HEK293T (cell line): ENCODE results near the gene COLEC12.

Experiments
- CTCF ChIA-PET: fragments of 350-600 bp; formaldehyde crosslinking; extraction: SDS; loops from one replicate; lab custom pipeline; 2021; ENCODE audit warnings: antibody characterized with exemption, inconsistent platforms; lab: Yijun Ruan, JAX
- POLR2A ChIA-PET: fragments of 350-600 bp; formaldehyde crosslinking; extraction: SDS; loops from one replicate; lab custom pipeline; 2020; ENCODE audit warnings: antibody characterized with exemption, inconsistent platforms; lab: Yijun Ruan, JAX
- DNase-seq: peaks from one replicate; pipeline ENCODE4 v3.0.0; 2012; ENCODE audit warnings: mixed read lengths; ENCODE audit errors: extremely low spot score
- ARNT ChIP-seq: fragments of 450-650 bp; IDR thresholded peaks from 2 replicates; pipeline ENCODE4 v1.6.1; 2017; ENCODE audit warnings: mild to moderate bottlenecking
- BHLHE40 ChIP-seq: fragments of 450-650 bp; IDR thresholded peaks from 2 replicates; pipeline ENCODE4 v1.6.1; 2016; ENCODE audit warnings: mild to moderate bottlenecking, moderate library complexity, borderline replicate concordance
- CTBP1 ChIP-seq: fragments of 450-650 bp; IDR thresholded peaks from 2 replicates; pipeline ENCODE4 v1.6.1; 2016; ENCODE audit warnings: borderline replicate concordance
- ELF4 ChIP-seq: fragments of 450-650 bp; IDR thresholded peaks from 2 replicates; pipeline ENCODE4 v1.6.1; 2017; ENCODE audit warnings: antibody characterized with exemption
- FOXA1 ChIP-seq: fragments of 450-650 bp; IDR thresholded peaks from 2 replicates; pipeline ENCODE4 v1.6.1; 2016; ENCODE audit warnings: mild to moderate bottlenecking
- FOXK2 ChIP-seq: fragments of 450-650 bp; IDR thresholded peaks from 2 replicates; pipeline ENCODE4 v1.6.1; 2016; ENCODE audit warnings: mild to moderate bottlenecking
- FOXM1 ChIP-seq: fragments of 450-650 bp; IDR thresholded peaks from 2 replicates; pipeline ENCODE4 v1.6.1; 2017; ENCODE audit warnings: mild to moderate bottlenecking, borderline replicate concordance
- HDGF ChIP-seq: fragments of 450-650 bp; IDR thresholded peaks from 2 replicates; pipeline ENCODE4 v1.6.1; 2017; ENCODE audit warnings: antibody characterized with exemption, borderline replicate concordance
- L3MBTL2 ChIP-seq: fragments of 450-650 bp; conservative IDR thresholded peaks from 2 replicates; pipeline ENCODE4 v1.6.1; 2016; ENCODE audit warnings: mild to moderate bottlenecking
- LEF1 ChIP-seq: fragments of 450-650 bp; IDR thresholded peaks from 2 replicates; pipeline ENCODE4 v1.6.1; 2017; ENCODE audit warnings: mild to moderate bottlenecking, borderline replicate concordance
- NFRKB ChIP-seq: fragments of 450-650 bp; IDR thresholded peaks from 2 replicates; pipeline ENCODE4 v1.6.1; 2016; ENCODE audit warnings: mild to moderate bottlenecking, moderate library complexity
- SP1 ChIP-seq: fragments of 450-650 bp; IDR thresholded peaks from 2 replicates; pipeline ENCODE4 v1.6.1; 2017
- SUZ12 ChIP-seq: fragments of 450-650 bp; IDR thresholded peaks from 2 replicates; pipeline ENCODE4 v1.6.1; 2016; ENCODE audit warnings: mild to moderate bottlenecking
- TARDBP ChIP-seq: fragments of 450-650 bp; IDR thresholded peaks from 2 replicates; pipeline ENCODE4 v1.6.1; 2016
- ZNF384 ChIP-seq: fragments of 450-650 bp; IDR thresholded peaks from 2 replicates; pipeline ENCODE4 v1.6.1; 2016
- TF ChIP-seq, protein P1 (sequence below): fragments of 450-650 bp; IDR thresholded peaks from 2 replicates; pipeline ENCODE4 v1.6.1; 2016

COLEC12 gene

DNA sequence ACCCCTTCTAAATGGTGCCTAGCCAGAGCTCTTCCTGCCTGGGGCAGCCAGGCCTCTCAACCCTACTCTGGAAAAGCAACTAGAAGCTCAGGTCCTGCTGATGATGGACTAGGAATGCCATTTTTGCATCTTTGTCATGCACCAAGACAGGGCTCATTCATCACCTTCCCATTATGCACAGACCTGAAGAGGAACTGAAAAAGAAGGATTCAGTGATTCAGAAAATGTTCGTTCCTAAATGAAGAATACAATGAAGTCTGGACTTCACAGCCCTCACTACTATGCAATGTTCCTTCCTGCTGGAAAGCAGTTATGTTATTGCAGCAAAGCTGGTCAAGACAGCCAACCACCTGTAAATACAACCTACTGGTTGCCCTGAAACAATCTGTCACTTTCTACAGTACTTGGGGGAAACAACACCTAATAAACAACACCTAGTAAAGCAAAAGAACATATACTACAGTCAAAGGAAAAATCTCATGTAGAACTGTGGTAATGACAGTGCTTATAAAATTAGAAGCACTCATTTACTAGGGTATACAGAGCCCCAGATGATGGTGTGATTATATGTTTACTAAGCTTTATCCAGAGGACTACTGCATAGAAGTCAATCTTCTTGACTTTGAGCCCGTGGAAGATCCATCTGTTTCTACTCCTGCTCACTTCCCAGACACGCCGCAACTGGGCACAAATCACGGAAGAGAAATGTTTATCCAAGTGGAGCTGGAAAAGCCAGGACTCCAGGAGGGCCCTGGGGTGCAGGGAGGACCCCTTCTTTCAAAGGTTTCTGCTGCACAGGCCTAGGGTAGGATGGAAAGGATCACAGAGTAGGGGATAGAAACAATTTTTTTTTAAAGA, 129.5 kb downstream of the COLEC12 start:
- ChIA-PET POLR2A (no interaction called here), CTCF (no interaction called here)
- DNase-seq, result no peak
- TF ChIP-seq, protein P1, sequence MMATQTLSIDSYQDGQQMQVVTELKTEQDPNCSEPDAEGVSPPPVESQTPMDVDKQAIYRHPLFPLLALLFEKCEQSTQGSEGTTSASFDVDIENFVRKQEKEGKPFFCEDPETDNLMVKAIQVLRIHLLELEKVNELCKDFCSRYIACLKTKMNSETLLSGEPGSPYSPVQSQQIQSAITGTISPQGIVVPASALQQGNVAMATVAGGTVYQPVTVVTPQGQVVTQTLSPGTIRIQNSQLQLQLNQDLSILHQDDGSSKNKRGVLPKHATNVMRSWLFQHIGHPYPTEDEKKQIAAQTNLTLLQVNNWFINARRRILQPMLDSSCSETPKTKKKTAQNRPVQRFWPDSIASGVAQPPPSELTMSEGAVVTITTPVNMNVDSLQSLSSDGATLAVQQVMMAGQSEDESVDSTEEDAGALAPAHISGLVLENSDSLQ, result no peak
- no peak for TF ChIP-seq HDGF
- no peak for TF ChIP-seq LEF1
- TF ChIP-seq FOXA1, result no peak
- TF ChIP-seq L3MBTL2, result no peak
- no peak for TF ChIP-seq ELF4
- TF ChIP-seq FOXM1, result no peak
- no peak for TF ChIP-seq TARDBP
- TF ChIP-seq SP1, result no peak
- TF ChIP-seq FOXK2, result no peak
- TF ChIP-seq CTBP1, result no peak
- TF ChIP-seq ZNF384, result no peak
- TF ChIP-seq NFRKB, result no peak
- no peak for TF ChIP-seq ARNT
- TF ChIP-seq SUZ12, result no peak

DNA sequence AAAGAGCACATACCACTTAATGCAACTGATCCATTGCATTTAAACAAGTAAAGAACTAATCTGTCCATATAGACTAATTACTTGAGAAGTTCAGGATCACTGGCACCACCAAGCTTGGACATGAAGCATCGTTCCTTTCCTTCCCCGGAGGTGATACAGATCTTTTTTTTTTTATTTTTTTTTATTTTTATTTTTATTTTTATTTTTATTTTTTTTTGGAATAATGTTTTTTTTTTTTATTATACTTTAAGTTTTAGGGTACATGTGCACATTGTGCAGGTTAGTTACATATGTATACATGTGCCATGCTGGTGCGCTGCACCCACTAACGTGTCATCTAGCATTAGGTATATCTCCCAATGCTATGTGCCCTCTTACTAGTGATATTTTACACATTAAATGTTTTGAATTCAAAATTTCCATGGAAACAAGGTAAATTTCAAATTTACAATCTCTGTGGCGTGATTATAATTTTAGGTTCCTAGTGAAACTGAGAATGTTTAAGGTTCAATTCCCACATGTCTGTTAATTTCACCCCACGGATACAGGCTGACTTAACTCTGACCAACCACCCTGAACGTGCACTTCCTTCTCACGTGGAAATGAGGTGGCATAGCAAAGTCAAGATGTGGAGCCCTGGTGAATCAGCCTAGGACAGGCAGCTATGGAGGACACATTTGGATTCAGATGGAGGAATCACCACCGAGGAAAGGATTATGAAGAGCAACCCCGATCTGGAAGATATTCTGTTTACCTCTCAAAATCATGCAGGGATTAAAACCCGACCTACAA, 131.1 kb downstream of the COLEC12 start:
- no peak for DNase-seq
- ChIA-PET POLR2A (no interaction called here), CTCF (no interaction called here)
- TF ChIP-seq NFRKB (no peak), SUZ12 (no peak), CTBP1 (no peak), BHLHE40 (no peak), ELF4 (no peak), ARNT (no peak), TARDBP (no peak), ZNF384 (no peak)
- TF ChIP-seq, protein P1, result no peak

GRCh38 chr18:366466-367061, 133.9 kb downstream of the COLEC12 start:
- ChIA-PET POLR2A (no interaction called here), CTCF (no interaction called here)
- TF ChIP-seq SUZ12, result no peak
- DNase-seq, result no peak

GRCh38 chr18:365651-366050, 134.8 kb downstream of the COLEC12 start:
- no peak for DNase-seq
- TF ChIP-seq ZNF384 (no peak), SP1 (no peak), FOXM1 (no peak), TARDBP (no peak), HDGF (no peak), CTBP1 (no peak), ARNT (no peak)
- ChIA-PET POLR2A (no interaction called here), CTCF (no interaction called here)

- ChIA-PET CTCF (no interaction called here), POLR2A (no interaction called here)
- DNase-seq, result no peak
- TF ChIP-seq L3MBTL2 (no peak), ARNT (no peak), TARDBP (no peak), SUZ12 (no peak), ZNF384 (no peak), LEF1 (no peak), FOXM1 (no peak), HDGF (no peak), NFRKB (no peak), CTBP1 (no peak), BHLHE40 (no peak), SP1 (no peak), ELF4 (no peak), FOXA1 (no peak), FOXK2 (no peak)
- TF ChIP-seq, protein P1, result no peak; the same call in 1 of the 2 replicates
Measured at GRCh38 chr18:364256-364826, 136.2 kb downstream of the COLEC12 start.
